A549 (cell line): ENCODE results near the gene TENT4A. TPM values are rescaled to one million over a fixed set of nuclear protein-coding genes. Genes with fewer than 3 reads are reported as not detected.

Experiments
- ATAC-seq, 2 experiments: fragments of 200-7000 bp in 1 of 2; fragments of >200 bp in 1 of 2; cut with Nextera tagmentation in 1 of 2; cut with Tn5 transposase in 1 of 2; 3 replicates each; pipeline versions ENCODE4 v1.8.0 to v1.9.1; 2018 to 2020; ENCODE audit warnings: mild to moderate bottlenecking in 1 of 2, moderate library complexity in 1 of 2
- CTCF ChIA-PET: fragments of 300-600 bp; sonication (Branson Sonifier 250); formaldehyde crosslinking; extraction: SDS; loops from one replicate; lab custom pipeline; 2021; ENCODE audit warnings: antibody characterized with exemption, inconsistent platforms; lab: Yijun Ruan, JAX
- POLR2A ChIA-PET: fragments of 350-600 bp; formaldehyde crosslinking; extraction: SDS; loops from one replicate; lab custom pipeline; 2021; ENCODE audit warnings: antibody characterized with exemption, inconsistent platforms; lab: Yijun Ruan, JAX
- DNase-seq, 2 experiments: peaks; one replicate each; pipeline versions ENCODE4 v3.0.0 to v3.0.0-alpha.2; 2011 to 2016; ENCODE audit warnings: low read depth in 1 of 2, low spot score in 1 of 2
- FAIRE-seq: peaks from 2 replicates; lab custom pipeline; 2011; peaks lifted over from hg19 to GRCh38; lab: Jason Lieb, UNC
- H3K27ac ChIP-seq, 2 experiments: fragments of >200 bp; sonication (Bioruptor Twin); formaldehyde crosslinking; 3 replicates each; pipeline ENCODE4 v1.5.1; 2016 to 2017
- H3K4me1 ChIP-seq: fragments of >200 bp; sonication (Bioruptor Twin); formaldehyde crosslinking; 3 replicates; pipeline ENCODE4 v1.6.1; 2016
- H3K4me2 ChIP-seq: fragments of >200 bp; sonication (Bioruptor Twin); formaldehyde crosslinking; 3 replicates; pipeline ENCODE4 v1.6.1; 2016
- H3K4me3 ChIP-seq: fragments of >200 bp; sonication (Bioruptor Twin); formaldehyde crosslinking; 3 replicates; pipeline ENCODE4 v1.5.1; 2016
- H3K9me3 ChIP-seq: fragments of >200 bp; sonication (Bioruptor Twin); formaldehyde crosslinking; 3 replicates; pipeline ENCODE4 v1.6.1; 2016
- CBX2 ChIP-seq: fragments of 200-600 bp; sonication (generic); IDR thresholded peaks from 2 replicates; pipeline ENCODE4 v1.6.1; 2016; ENCODE audit warnings: low read depth, mild to moderate bottlenecking, borderline replicate concordance
- CEBPB ChIP-seq, 2 experiments: fragments of >200 bp in 1 of 2; sonication (Bioruptor Twin) in 1 of 2; formaldehyde crosslinking in 1 of 2; IDR thresholded peaks; 2 replicates each; pipeline ENCODE4 v1.6.1; 2012 to 2016
- CHD2 ChIP-seq: fragments of 150-350 bp; IDR thresholded peaks from 2 replicates; pipeline ENCODE4 v1.6.1; 2014; ENCODE audit warnings: low read length; ENCODE audit not compliant: partially characterized antibody
- EHF ChIP-seq: fragments of 250-450 bp; sonication (Bioruptor Pico); IDR thresholded peaks from 2 replicates; pipeline ENCODE4 v1.5.0; 2020; ENCODE audit warnings: mild to moderate bottlenecking
- ELK1 ChIP-seq: fragments of 150-350 bp; IDR thresholded peaks from 2 replicates; pipeline ENCODE4 v1.6.1; 2014; ENCODE audit warnings: low read depth, mild to moderate bottlenecking, low read length
- FOSB ChIP-seq: fragments of 250-450 bp; sonication (Bioruptor Pico); IDR thresholded peaks from 2 replicates; pipeline ENCODE4 v1.5.0; 2020; ENCODE audit warnings: mild to moderate bottlenecking, moderate library complexity
- HDAC2 ChIP-seq: fragments of 200-600 bp; sonication (generic); IDR thresholded peaks from 2 replicates; pipeline ENCODE4 v1.6.1; 2016
- HMGXB4 ChIP-seq: fragments of 250-450 bp; sonication (Bioruptor Pico); IDR thresholded peaks from 2 replicates; pipeline ENCODE4 v1.5.0; 2021; ENCODE audit warnings: mild to moderate bottlenecking, moderate library complexity, borderline replicate concordance
- HOXB5 ChIP-seq: fragments of 250-450 bp; sonication (Bioruptor Pico); IDR thresholded peaks from 2 replicates; pipeline ENCODE4 v1.5.0; 2020; ENCODE audit warnings: mild to moderate bottlenecking, moderate library complexity
- JUNB ChIP-seq: fragments of >200 bp; sonication (Bioruptor Twin); formaldehyde crosslinking; IDR thresholded peaks from 2 replicates; pipeline ENCODE4 v1.6.1; 2016
- MAFK ChIP-seq: fragments of 450-650 bp; IDR thresholded peaks from 2 replicates; pipeline ENCODE4 v1.6.1; 2014; ENCODE audit not compliant: partially characterized antibody
- MYC ChIP-seq: IDR thresholded peaks from 2 replicates; pipeline ENCODE4 v1.6.1; 2012; ENCODE audit warnings: mild to moderate bottlenecking, inconsistent platforms, low read length, improper control_type of control experiment, borderline replicate concordance
- NR3C1 ChIP-seq: fragments of >200 bp; sonication (Bioruptor Twin); formaldehyde crosslinking; IDR thresholded peaks from 3 replicates; pipeline ENCODE4 v1.6.1; 2017
- PHF8 ChIP-seq: fragments of 200-600 bp; sonication (generic); IDR thresholded peaks from 2 replicates; pipeline ENCODE4 v1.6.1; 2016; ENCODE audit warnings: low read depth, mild to moderate bottlenecking, antibody characterized with exemption, moderate library complexity, borderline replicate concordance
- RARB ChIP-seq: fragments of 250-450 bp; sonication (Bioruptor Pico); IDR thresholded peaks from 2 replicates; pipeline ENCODE4 v1.8.0; 2021; ENCODE audit warnings: mild to moderate bottlenecking, moderate library complexity
- RCOR1 ChIP-seq: fragments of 150-350 bp; IDR thresholded peaks from 2 replicates; pipeline ENCODE4 v1.6.1; 2014; ENCODE audit warnings: antibody characterized with exemption, low read length, low read depth
- SMC3 ChIP-seq: fragments of >200 bp; sonication (Bioruptor Twin); formaldehyde crosslinking; IDR thresholded peaks from 3 replicates; pipeline ENCODE4 v1.6.1; 2018; ENCODE audit warnings: inconsistent platforms
- ZFP36 ChIP-seq: fragments of 450-650 bp; IDR thresholded peaks from 2 replicates; pipeline ENCODE4 v1.6.1; 2014; ENCODE audit warnings: borderline replicate concordance; ENCODE audit not compliant: partially characterized antibody
- WGBS: methylation state at CpG from one replicate; pipeline ENCODE4 v1.1.6; 2017; ENCODE audit errors: missing lambda C conversion rate; 5-methylcytosine and 5-hydroxymethylcytosine counted together
- polyA plus RNA-seq, 4 experiments: library from polyadenylated mRNA; depleted of rRNA in 3 of 4; stranded (reverse); fragments of >200 nt; fragmentation: RNase III in 1 of 4; extraction: RNeasy Plus Mini Kit Qiagen cat#74134 plus additional on column Dnase treatment in 1 of 4; gene quantifications; 2 replicates in 3 of 4; 3 replicates in 1 of 4; pipeline ENCODE4 v1.2.3, GENCODE V29; 2011 to 2017
- TF ChIP-seq, protein P1 (sequence below): fragments of 450-650 bp; IDR thresholded peaks from 2 replicates; pipeline ENCODE4 v1.6.1; 2014; ENCODE audit warnings: antibody characterized with exemption
- TF ChIP-seq, protein P2 (sequence below): fragments of >200 bp; sonication (Bioruptor Twin); formaldehyde crosslinking; IDR thresholded peaks from 3 replicates; pipeline ENCODE4 v1.6.1; 2016
- TF ChIP-seq, protein P3 (sequence below): IDR thresholded peaks from 2 replicates; pipeline ENCODE4 v1.6.1; 2012
- TF ChIP-seq, protein P4 (sequence below): fragments of 250-450 bp; sonication (Bioruptor Pico); IDR thresholded peaks from 2 replicates; pipeline ENCODE4 v1.5.0; 2020; ENCODE audit warnings: low read depth, mild to moderate bottlenecking, moderate library complexity

Gene TENT4A
- polyA plus RNA-seq, 2 of the 4 experiments (the other 2 are of a cell fraction), result 7.2 to 15.2 TPM

DNA sequence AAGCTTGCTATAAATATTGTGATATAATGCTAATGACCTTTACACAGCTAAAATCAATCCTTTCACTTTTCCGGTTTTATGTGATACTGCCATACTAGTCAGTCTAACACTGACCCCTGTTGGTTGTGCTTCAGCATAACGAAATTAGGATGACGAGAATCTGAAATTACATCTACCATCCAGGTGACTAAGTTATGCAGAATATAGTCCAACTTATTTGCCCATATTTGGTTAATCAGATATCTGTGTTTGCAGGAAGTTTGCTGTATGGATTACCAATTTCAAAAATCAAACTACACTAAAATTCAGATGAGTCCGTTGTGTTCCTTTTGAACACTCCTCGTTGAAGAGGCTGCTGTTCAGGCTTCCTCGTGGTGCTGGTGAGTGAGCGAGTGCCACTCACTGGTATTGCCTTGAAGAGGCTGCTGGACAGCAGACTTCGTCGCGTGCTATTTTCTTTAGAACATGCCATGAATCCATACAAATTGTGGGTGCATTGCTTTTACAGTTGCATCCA lies 32.5 kb downstream of the TENT4A start (continued):
- no peak for TF ChIP-seq CEBPB (IDR thresholded peaks at IDR 0.05)

DNA sequence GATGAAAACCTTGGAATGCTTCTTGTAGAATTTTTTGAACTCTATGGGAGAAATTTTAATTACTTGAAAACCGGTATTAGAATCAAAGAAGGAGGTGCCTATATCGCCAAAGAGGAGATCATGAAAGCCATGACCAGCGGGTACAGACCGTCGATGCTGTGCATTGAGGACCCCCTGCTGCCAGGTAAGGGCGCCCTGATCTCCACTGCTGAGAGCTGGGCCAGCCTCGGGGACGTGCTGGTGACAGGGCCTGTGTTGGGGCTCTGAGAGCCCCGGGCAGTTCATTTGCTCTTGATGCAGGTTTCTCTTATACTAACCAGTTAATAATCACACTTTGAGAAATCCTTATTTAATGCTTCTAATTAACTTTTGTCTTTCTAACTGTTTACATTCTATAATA lies 33.0 kb downstream of the TENT4A start:
- no peak for TF ChIP-seq HDAC2
- TF ChIP-seq, protein P1, sequence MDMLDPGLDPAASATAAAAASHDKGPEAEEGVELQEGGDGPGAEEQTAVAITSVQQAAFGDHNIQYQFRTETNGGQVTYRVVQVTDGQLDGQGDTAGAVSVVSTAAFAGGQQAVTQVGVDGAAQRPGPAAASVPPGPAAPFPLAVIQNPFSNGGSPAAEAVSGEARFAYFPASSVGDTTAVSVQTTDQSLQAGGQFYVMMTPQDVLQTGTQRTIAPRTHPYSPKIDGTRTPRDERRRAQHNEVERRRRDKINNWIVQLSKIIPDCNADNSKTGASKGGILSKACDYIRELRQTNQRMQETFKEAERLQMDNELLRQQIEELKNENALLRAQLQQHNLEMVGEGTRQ, result no peak
- no peak for TF ChIP-seq RCOR1
- no peak overlapping the region for H3K27ac ChIP-seq
- ChIA-PET POLR2A (no interaction called here), CTCF (interaction anchor here (0.6 to 2.0 kb wide), 6 partner anchors 10 to 1249 kb away, joined by 3 to 9 read pairs (median 4); no protein-coding TSS in a partner anchor)
- no peak overlapping the region for H3K4me3 ChIP-seq
- no peak for ATAC-seq
- WGBS, result 92% methylated on average over 9 of the region's 9 CpGs
- H3K9me3 ChIP-seq, result no peaks in the 10 kb centered on the region
- no peak for DNase-seq
- no peak for FAIRE-seq
- no peaks in the 10 kb centered on the region for H3K4me1 ChIP-seq
- no peak overlapping the region for H3K4me2 ChIP-seq

GRCh38 chr5:6747103-6747502 lies 33.9 kb downstream of the TENT4A start:
- POLR2A ChIA-PET, result no interaction called here
- H3K4me1 ChIP-seq, result no peaks in the 10 kb centered on the region
- TF ChIP-seq SMC3 (no peak), PHF8 (no peak), HOXB5 (CRISPR knock-in tag) (no peak), NR3C1 (no peak), FOSB (CRISPR knock-in tag) (no peak), HMGXB4 (CRISPR knock-in tag) (no peak), ELK1 (no peak), MAFK (no peak), MYC (no peak), EHF (CRISPR knock-in tag) (no peak), CHD2 (no peak), ZFP36 (no peak), RARB (no peak), CBX2 (no peak), JUNB (no peak)
- TF ChIP-seq, protein P2, sequence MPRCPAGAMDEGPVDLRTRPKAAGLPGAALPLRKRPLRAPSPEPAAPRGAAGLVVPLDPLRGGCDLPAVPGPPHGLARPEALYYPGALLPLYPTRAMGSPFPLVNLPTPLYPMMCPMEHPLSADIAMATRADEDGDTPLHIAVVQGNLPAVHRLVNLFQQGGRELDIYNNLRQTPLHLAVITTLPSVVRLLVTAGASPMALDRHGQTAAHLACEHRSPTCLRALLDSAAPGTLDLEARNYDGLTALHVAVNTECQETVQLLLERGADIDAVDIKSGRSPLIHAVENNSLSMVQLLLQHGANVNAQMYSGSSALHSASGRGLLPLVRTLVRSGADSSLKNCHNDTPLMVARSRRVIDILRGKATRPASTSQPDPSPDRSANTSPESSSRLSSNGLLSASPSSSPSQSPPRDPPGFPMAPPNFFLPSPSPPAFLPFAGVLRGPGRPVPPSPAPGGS, result no peak
- TF ChIP-seq, protein P3, sequence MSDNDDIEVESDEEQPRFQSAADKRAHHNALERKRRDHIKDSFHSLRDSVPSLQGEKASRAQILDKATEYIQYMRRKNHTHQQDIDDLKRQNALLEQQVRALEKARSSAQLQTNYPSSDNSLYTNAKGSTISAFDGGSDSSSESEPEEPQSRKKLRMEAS, result no peak
- TF ChIP-seq, protein P4, sequence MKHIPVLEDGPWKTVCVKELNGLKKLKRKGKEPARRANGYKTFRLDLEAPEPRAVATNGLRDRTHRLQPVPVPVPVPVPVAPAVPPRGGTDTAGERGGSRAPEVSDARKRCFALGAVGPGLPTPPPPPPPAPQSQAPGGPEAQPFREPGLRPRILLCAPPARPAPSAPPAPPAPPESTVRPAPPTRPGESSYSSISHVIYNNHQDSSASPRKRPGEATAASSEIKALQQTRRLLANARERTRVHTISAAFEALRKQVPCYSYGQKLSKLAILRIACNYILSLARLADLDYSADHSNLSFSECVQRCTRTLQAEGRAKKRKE (CRISPR knock-in tag), result no peak
- no peaks in the 10 kb centered on the region for H3K9me3 ChIP-seq
- CTCF ChIA-PET, result interaction anchor here (0.7 to 1.2 kb wide), 3 partner anchors 19 to 1022 kb away, joined by 3 to 4 read pairs (median 3); no protein-coding TSS in a partner anchor
- 99% methylated on average over 9 of the region's 9 CpGs for WGBS
- ATAC-seq (no peak), FAIRE-seq (no peak), DNase-seq (no peak)
- H3K4me3 ChIP-seq, result no peak overlapping the region
- no peak overlapping the region for H3K4me2 ChIP-seq
- no peak overlapping the region for H3K27ac ChIP-seq
